Activated CD4-positive, alpha-beta memory T cell treated with anti-CD3 and anti-CD28 coated beads for 36 hours (primary cell): ENCODE data around the gene FBLN5. TPM values are rescaled to one million over a fixed set of nuclear protein-coding genes. Genes with fewer than 3 reads are reported as not detected.
A peak's percentile ranks its signal among the peaks of the same experiment; 100 is the strongest.

Source experiments
- CTCF ChIA-PET: fragments of 350-600 bp; sonication (Branson Sonifier 250); formaldehyde crosslinking; loops from one replicate; lab custom pipeline; 2021; ENCODE audit warnings: antibody characterized with exemption, inconsistent platforms; lab: Charles Lee
- POLR2A ChIA-PET: fragments of 350-600 bp; sonication (Branson Sonifier 250); formaldehyde crosslinking; loops from one replicate; lab custom pipeline; 2021; ENCODE audit warnings: antibody characterized with exemption; lab: Charles Lee
- DNase-seq: peaks from one replicate; pipeline ENCODE4 v3.0.0-alpha.2; 2020
- H3K27ac Mint-ChIP-seq: one replicate; pipeline ENCODE4 v1.8.0; 2021; ENCODE audit warnings: mixed read lengths
- H3K27me3 Mint-ChIP-seq: one replicate; pipeline ENCODE4 v1.8.0; 2021; ENCODE audit warnings: mixed read lengths
- H3K36me3 Mint-ChIP-seq: one replicate; pipeline ENCODE4 v1.8.0; 2021; ENCODE audit warnings: mixed read lengths
- H3K4me1 Mint-ChIP-seq: one replicate; pipeline ENCODE4 v1.8.0; 2021; ENCODE audit warnings: low read depth, mixed read lengths
- H3K4me3 Mint-ChIP-seq: one replicate; pipeline ENCODE4 v1.8.0; 2021; ENCODE audit warnings: mild to moderate bottlenecking, mixed read lengths
- H3K9me3 Mint-ChIP-seq: one replicate; pipeline ENCODE4 v1.8.0; 2021; ENCODE audit warnings: mixed read lengths
- intact Hi-C: fragments of 100-400 bp; cut with micrococcal nuclease; formaldehyde crosslinking; loops from one replicate; pipeline ENCODE4 v1.15.1; 2023
- total RNA-seq, 2 experiments: library from RNA; stranded (reverse); gene quantifications; one replicate each; pipeline ENCODE4 v1.2.3, GENCODE V29; 2021

Gene FBLN5
- total RNA-seq, 2 experiments from 2014 or later, result 1.9 TPM

GRCh38 chr14:91835197-91835919 lies 112.1 kb downstream of the FBLN5 start:
- H3K4me3 Mint-ChIP-seq, result peak overlapping the region; percentile 87
- DNase-seq, result peak; percentile 45
- no peaks in the 10 kb centered on the region for H3K36me3 Mint-ChIP-seq
- ChIA-PET CTCF (interaction anchor here (0.6 to 1.8 kb wide), 7 partner anchors 16 to 162 kb away, joined by 3 to 8 read pairs (median 3); partner anchors contain the start of gene TC2N), POLR2A (interaction anchor here (0.7 to 1.4 kb wide), 5 partner anchors 8 to 205 kb away, joined by 3 to 4 read pairs (median 3); no protein-coding TSS in a partner anchor)
- H3K4me1 Mint-ChIP-seq, result peaks cover 64% of the 10 kb centered on the region
- intact Hi-C loops, result loop anchor here (2.0 to 10.0 kb wide), 2 partner anchors 17 to 321 kb away; partner anchors contain the start of gene PPP4R3A
- no peaks in the 10 kb centered on the region for H3K27me3 Mint-ChIP-seq
- H3K27ac Mint-ChIP-seq, result peak overlapping the region; percentile 55
- H3K9me3 Mint-ChIP-seq, result no peaks in the 10 kb centered on the region

GRCh38 chr14:91834571-91834970 lies 112.9 kb downstream of the FBLN5 start:
- Mint-ChIP-seq H3K4me3 (peak overlapping the region; percentile 13), H3K9me3 (no peaks in the 10 kb centered on the region), H3K36me3 (no peaks in the 10 kb centered on the region), H3K27me3 (no peaks in the 10 kb centered on the region), H3K27ac (no peak overlapping the region), H3K4me1 (peaks cover 65% of the 10 kb centered on the region)
- intact Hi-C loops, result loop anchor here (2.0 to 10.0 kb wide), 3 partner anchors 16 to 320 kb away; partner anchors contain the start of gene PPP4R3A
- DNase-seq, result no peak
- CTCF ChIA-PET, result interaction anchor here (0.6 to 1.2 kb wide), 2 partner anchors 30 to 162 kb away, joined by 3 to 4 read pairs; no protein-coding TSS in a partner anchor
- POLR2A ChIA-PET, result interaction anchor here (1.4 kb wide), 1 partner anchor 206 kb away, joined by 3 read pairs; no protein-coding TSS in a partner anchor

- no peaks in the 10 kb centered on the region for H3K27me3 Mint-ChIP-seq
- H3K4me3 Mint-ChIP-seq, result no peak overlapping the region
- no peak for DNase-seq
- POLR2A ChIA-PET, result no interaction called here
- H3K27ac Mint-ChIP-seq, result no peak overlapping the region
- no peaks in the 10 kb centered on the region for H3K36me3 Mint-ChIP-seq
- intact Hi-C loops, result loop anchor here (5.0 to 10.0 kb wide), 2 partner anchors 34 to 317 kb away; partner anchors contain the start of gene PPP4R3A
- peaks cover 67% of the 10 kb centered on the region for H3K4me1 Mint-ChIP-seq
- CTCF ChIA-PET, result interaction anchor here (0.9 kb wide), 1 partner anchor 28 kb away, joined by 3 read pairs; no protein-coding TSS in a partner anchor
- no peaks in the 10 kb centered on the region for H3K9me3 Mint-ChIP-seq
These were observed 116.2 kb downstream of the FBLN5 start for GRCh38 chr14:91831337-91831736.

- intact Hi-C loops, result loop anchor here (5.0 to 10.0 kb wide), 2 partner anchors 33 to 316 kb away; partner anchors contain the start of gene PPP4R3A
These were observed 116.7 kb downstream of the FBLN5 start for GRCh38 chr14:91830777-91831176.

GRCh38 chr14:91829511-91829910 lies 118.0 kb downstream of the FBLN5 start:
- no peak overlapping the region for H3K4me3 Mint-ChIP-seq
- no peaks in the 10 kb centered on the region for H3K36me3 Mint-ChIP-seq
- intact Hi-C loops, result no loop called here
- ChIA-PET POLR2A (interaction anchor here (0.7 kb wide), 1 partner anchor 39 kb away, joined by 3 read pairs; no protein-coding TSS in a partner anchor), CTCF (interaction anchor here (1.5 kb wide), 1 partner anchor 82 kb away, joined by 6 read pairs; no protein-coding TSS in a partner anchor)
- no peak for DNase-seq
- H3K27me3 Mint-ChIP-seq, result no peaks in the 10 kb centered on the region
- H3K27ac Mint-ChIP-seq, result peak overlapping the region; percentile 39
- H3K4me1 Mint-ChIP-seq, result peaks cover 61% of the 10 kb centered on the region
- no peaks in the 10 kb centered on the region for H3K9me3 Mint-ChIP-seq

More at GRCh38 chr14:91830777-91831176, 116.7 kb downstream of the FBLN5 start:
- Mint-ChIP-seq H3K4me3 (no peak overlapping the region), H3K27me3 (no peaks in the 10 kb centered on the region), H3K4me1 (peaks cover 67% of the 10 kb centered on the region), H3K9me3 (no peaks in the 10 kb centered on the region), H3K27ac (peak overlapping the region; percentile 39), H3K36me3 (no peaks in the 10 kb centered on the region)
- ChIA-PET CTCF (interaction anchor here (0.9 to 1.2 kb wide), 2 partner anchors 28 to 181 kb away, joined by 3 to 4 read pairs; no protein-coding TSS in a partner anchor), POLR2A (no interaction called here)
- DNase-seq, result peak; percentile 46

- intact Hi-C loops, result no loop called here
- no peaks in the 10 kb centered on the region for H3K9me3 Mint-ChIP-seq
- no peak overlapping the region for H3K27ac Mint-ChIP-seq
- ChIA-PET POLR2A (no interaction called here), CTCF (interaction anchor here (0.8 kb wide), 1 partner anchor 41 kb away, joined by 3 read pairs; no protein-coding TSS in a partner anchor)
- peaks cover 50% of the 10 kb centered on the region for H3K4me1 Mint-ChIP-seq
- peaks cover 2% of the 10 kb centered on the region for H3K36me3 Mint-ChIP-seq
- DNase-seq, result no peak
- no peaks in the 10 kb centered on the region for H3K27me3 Mint-ChIP-seq
- H3K4me3 Mint-ChIP-seq, result no peak overlapping the region
These were observed 119.7 kb downstream of the FBLN5 start for GRCh38 chr14:91827746-91828145.

Other genes with a start within 250 kb of the FBLN5 start
- gene CATSPERB, start 215.6 kb downstream of the FBLN5 start, total RNA-seq, result under 1 TPM; 0.14 to 0.65 TPM
- gene TC2N, start 80.2 kb downstream of the FBLN5 start, total RNA-seq, result 10 to 100 TPM; 44.9 to 46.6 TPM
- 10 to 100 TPM; 35.9 to 37.0 TPM for gene TRIP11, start 92.4 kb upstream of the FBLN5 start, total RNA-seq
- 10 to 100 TPM; 30.8 to 31.6 TPM for gene ATXN3, start 158.9 kb upstream of the FBLN5 start, total RNA-seq
- gene NDUFB1, start 174.0 kb upstream of the FBLN5 start, total RNA-seq, result 100 to 1,000 TPM; 131 to 143 TPM
- gene CPSF2, start 174.3 kb upstream of the FBLN5 start, total RNA-seq, result 100 to 1,000 TPM; 100 to 105 TPM